Muscle layer of duodenum (tissue), 2 donors: Measurements from ENCODE around the gene GAB2.
"Not testable (repeated sequence)": the region's sequence is repeated elsewhere in the genome, so short reads cannot be mapped to it uniquely, and the experiment has no call there.

Source experiments
- H3K27ac ChIP-seq: one replicate; pipeline ENCODE4 v1.7.0; 2013; ENCODE audit warnings: mild to moderate bottlenecking, low read length
- H3K27me3 ChIP-seq: one replicate; pipeline ENCODE4 v1.7.0; 2013; ENCODE audit warnings: low read depth, mild to moderate bottlenecking, control low read depth, low read length
- H3K36me3 ChIP-seq, 2 donors: one replicate each; pipeline ENCODE4 v1.7.0; 2013; ENCODE audit warnings: low read length in 2 of 2, control low read depth in 1 of 2, mild to moderate bottlenecking in 1 of 2; ENCODE audit not compliant: insufficient read depth in 2 of 2, control insufficient read depth in 1 of 2
- H3K4me1 ChIP-seq, 2 donors: one replicate each; pipeline ENCODE4 v1.7.0; 2013; ENCODE audit warnings: low read length in 2 of 2, mild to moderate bottlenecking in 2 of 2, control low read depth in 1 of 2, moderate library complexity in 1 of 2; ENCODE audit not compliant: insufficient read depth in 2 of 2, control insufficient read depth in 1 of 2
- H3K4me3 ChIP-seq, 2 donors: one replicate each; pipeline ENCODE4 v1.7.0; 2013; ENCODE audit warnings: low read length in 2 of 2, low read depth in 1 of 2, mild to moderate bottlenecking in 1 of 2
- H3K9me3 ChIP-seq, 2 donors: one replicate each; pipeline ENCODE4 v1.7.0; 2013; ENCODE audit warnings: low read length in 2 of 2, control low read depth in 1 of 2, mild to moderate bottlenecking in 1 of 2; ENCODE audit not compliant: control insufficient read depth in 1 of 2
- donor health status: healthy.

Gene GAB2

GRCh38 chr11:78224906-78225420, 192.7 kb downstream of the GAB2 start:
- H3K9me3 ChIP-seq: no peaks in the 10 kb centered on the region
- H3K4me1 ChIP-seq: no peaks in the 10 kb centered on the region
- H3K27ac ChIP-seq: no peak overlapping the region
- H3K27me3 ChIP-seq: no peaks in the 10 kb centered on the region
- H3K4me3 ChIP-seq: no peak overlapping the region
- peaks cover 44% of the 10 kb centered on the region in 2 donors for H3K36me3 ChIP-seq

- no peaks in the 10 kb centered on the region for H3K27me3 ChIP-seq
- peaks cover 48 to 49% of the 10 kb centered on the region in 2 donors for H3K36me3 ChIP-seq
- no peaks in the 10 kb centered on the region for H3K4me1 ChIP-seq
- H3K9me3 ChIP-seq: no peaks in the 10 kb centered on the region
- H3K4me3 ChIP-seq: no peak overlapping the region
- H3K27ac ChIP-seq: no peak overlapping the region
Observed at GRCh38 chr11:78224506-78224905, 193.1 kb downstream of the GAB2 start.

- Histone ChIP-seq H3K9me3 (no peaks in the 10 kb centered on the region), H3K4me3 (no peak overlapping the region), H3K27me3 (no peaks in the 10 kb centered on the region), H3K4me1 (no peaks in the 10 kb centered on the region), H3K36me3 (peaks cover 58 to 59% of the 10 kb centered on the region in 2 donors), H3K27ac (no peak overlapping the region)
Observed at GRCh38 chr11:78223320-78223954, 194.2 kb downstream of the GAB2 start.

GRCh38 chr11:78222726-78223125, 194.9 kb downstream of the GAB2 start:
- not testable (repeated sequence) for H3K27me3 ChIP-seq, H3K4me3 ChIP-seq
- peaks cover 63 to 66% of the 10 kb centered on the region in 2 donors for H3K36me3 ChIP-seq

GRCh38 chr11:78221396-78222315, 196.0 kb downstream of the GAB2 start:
- H3K27ac ChIP-seq: no peak overlapping the region
- H3K4me3 ChIP-seq: no peak overlapping the region
- H3K27me3 ChIP-seq: no peaks in the 10 kb centered on the region
- no peaks in the 10 kb centered on the region for H3K4me1 ChIP-seq
- peaks cover 69 to 76% of the 10 kb centered on the region in 2 donors for H3K36me3 ChIP-seq
- H3K9me3 ChIP-seq: no peaks in the 10 kb centered on the region

More at GRCh38 chr11:78222726-78223125, 194.9 kb downstream of the GAB2 start:
- H3K9me3 ChIP-seq, H3K27ac ChIP-seq, H3K4me1 ChIP-seq: not testable (repeated sequence)

- H3K36me3 ChIP-seq: peaks cover 74 to 88% of the 10 kb centered on the region in 2 donors
- H3K27ac ChIP-seq: no peak overlapping the region
Observed at GRCh38 chr11:78220218-78221157, 197.1 kb downstream of the GAB2 start.

GRCh38 chr11:78219493-78220217, 198.0 kb downstream of the GAB2 start:
- Histone ChIP-seq H3K27ac (no peak overlapping the region), H3K27me3 (no peaks in the 10 kb centered on the region), H3K9me3 (no peaks in the 10 kb centered on the region), H3K4me3 (no peak overlapping the region), H3K4me1 (no peaks in the 10 kb centered on the region), H3K36me3 (peaks cover 73 to 91% of the 10 kb centered on the region in 2 donors)

More at GRCh38 chr11:78220218-78221157, 197.1 kb downstream of the GAB2 start:
- H3K4me1 ChIP-seq: no peaks in the 10 kb centered on the region
- no peaks in the 10 kb centered on the region for H3K9me3 ChIP-seq
- no peaks in the 10 kb centered on the region for H3K27me3 ChIP-seq
- H3K4me3 ChIP-seq: no peak overlapping the region

- H3K27ac ChIP-seq: no peak overlapping the region
- H3K4me3 ChIP-seq: no peak overlapping the region
- no peaks in the 10 kb centered on the region for H3K4me1 ChIP-seq
- no peaks in the 10 kb centered on the region for H3K27me3 ChIP-seq
- peaks cover 70 to 88% of the 10 kb centered on the region in 2 donors for H3K36me3 ChIP-seq
- H3K9me3 ChIP-seq: no peaks in the 10 kb centered on the region
Observed at GRCh38 chr11:78218707-78219492, 198.7 kb downstream of the GAB2 start.

- Histone ChIP-seq H3K27ac (no peak overlapping the region), H3K9me3 (no peaks in the 10 kb centered on the region), H3K27me3 (no peaks in the 10 kb centered on the region), H3K4me1 (no peaks in the 10 kb centered on the region), H3K36me3 (peaks cover 63 to 79% of the 10 kb centered on the region in 2 donors), H3K4me3 (no peak overlapping the region)
Observed at GRCh38 chr11:78217650-78218541, 199.7 kb downstream of the GAB2 start.
